ENCODE measurements around the gene ZBP1. TPM values are rescaled to one million over a fixed set of nuclear protein-coding genes. Genes with fewer than 3 reads are reported as not detected.

Gene ZBP1
- total RNA-seq, 1 experiment from 2014 or later: not detected

GRCh38 chr20:57611586-57612311 is 8.5 kb downstream of the ZBP1 start:
- Histone ChIP-seq H3K9me2 (ENCODE audit: insufficient read depth) (no peaks in the 10 kb centered on the region), H4K20me1 (ENCODE audit: insufficient read depth) (no peaks in the 10 kb centered on the region), H3K4me2 (ENCODE audit: low read length) (no peak overlapping the region), H2AFZ (ENCODE audit: low read depth, low read length, poor library complexity, severe bottlenecking) (no peak overlapping the region), H3K9me3 (ENCODE audit: control insufficient read depth in 1 of 2, insufficient read depth in 1 of 2, low read depth in 1 of 2, low read length in 2 of 2) (no peaks in the 10 kb centered on the region), H3K4me3 (replicated peaks in 1 of 2; ENCODE audit: low read depth in 1 of 2, low read length in 2 of 2) (no peak overlapping the region), H3K4me1 (ENCODE audit: control insufficient read depth in 1 of 2, insufficient read depth in 2 of 2, low read length in 2 of 2) (no peaks in the 10 kb centered on the region), H3K27ac (ENCODE audit: low read depth, low read length) (no peak overlapping the region), H3K36me3 (ENCODE audit: control insufficient read depth in 1 of 2, insufficient read depth in 2 of 2, low read length in 2 of 2) (no peaks in the 10 kb centered on the region), H3K27me3 (ENCODE audit: insufficient read depth, low read length) (peaks cover 11% of the 10 kb centered on the region; the same call in 1 of the 2 replicates), H3K79me2 (ENCODE audit: insufficient read depth, low read length) (no peaks in the 10 kb centered on the region), H3K9ac (ENCODE audit: low read length) (no peak overlapping the region)
- DNase-seq (ENCODE audit: low read depth, low spot score) (no peak), ATAC-seq (no peak; the same call in 1 of the 2 replicates)
- ChIA-PET RAD21 (ENCODE audit: low non-redundant PET in 1 of 2, low total read pairs in 2 of 2, uncharacterized antibody in 2 of 2, unreplicated experiment in 2 of 2) (interaction anchor here in 1 of 2 experiments (0.7 kb wide), 1 partner anchor 598 kb away, joined by 7 read pairs; no protein-coding TSS in a partner anchor), POLR2A (no interaction called here), CTCF (interaction anchor here (0.7 kb wide), 1 partner anchor 10 kb away, joined by 3 read pairs; no protein-coding TSS in a partner anchor)
- TF ChIP-seq, protein P1, sequence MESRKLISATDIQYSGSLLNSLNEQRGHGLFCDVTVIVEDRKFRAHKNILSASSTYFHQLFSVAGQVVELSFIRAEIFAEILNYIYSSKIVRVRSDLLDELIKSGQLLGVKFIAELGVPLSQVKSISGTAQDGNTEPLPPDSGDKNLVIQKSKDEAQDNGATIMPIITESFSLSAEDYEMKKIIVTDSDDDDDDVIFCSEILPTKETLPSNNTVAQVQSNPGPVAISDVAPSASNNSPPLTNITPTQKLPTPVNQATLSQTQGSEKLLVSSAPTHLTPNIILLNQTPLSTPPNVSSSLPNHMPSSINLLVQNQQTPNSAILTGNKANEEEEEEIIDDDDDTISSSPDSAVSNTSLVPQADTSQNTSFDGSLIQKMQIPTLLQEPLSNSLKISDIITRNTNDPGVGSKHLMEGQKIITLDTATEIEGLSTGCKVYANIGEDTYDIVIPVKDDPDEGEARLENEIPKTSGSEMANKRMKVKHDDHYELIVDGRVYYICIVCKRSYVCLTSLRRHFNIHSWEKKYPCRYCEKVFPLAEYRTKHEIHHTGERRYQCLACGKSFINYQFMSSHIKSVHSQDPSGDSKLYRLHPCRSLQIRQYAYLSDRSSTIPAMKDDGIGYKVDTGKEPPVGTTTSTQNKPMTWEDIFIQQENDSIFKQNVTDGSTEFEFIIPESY (IDR thresholded peaks at IDR 0.05; ENCODE audit: extremely low read depth, insufficient replicate concordance, low read length): no peak
- TF ChIP-seq SIN3A (IDR thresholded peaks at IDR 0.05; ENCODE audit: low read depth): no peak
- no peak for TF ChIP-seq FOSL1 (IDR thresholded peaks at IDR 0.05; ENCODE audit: low read depth)
- TF ChIP-seq EZH2phosphoT487 (IDR thresholded peaks at IDR 0.05; ENCODE audit: borderline replicate concordance): no peak
- TF ChIP-seq EZH2 (IDR thresholded peaks at IDR 0.05): no peak
- no peak for TF ChIP-seq EGR1 (IDR thresholded peaks at IDR 0.05; ENCODE audit: low read depth)
- TF ChIP-seq, protein P2, sequence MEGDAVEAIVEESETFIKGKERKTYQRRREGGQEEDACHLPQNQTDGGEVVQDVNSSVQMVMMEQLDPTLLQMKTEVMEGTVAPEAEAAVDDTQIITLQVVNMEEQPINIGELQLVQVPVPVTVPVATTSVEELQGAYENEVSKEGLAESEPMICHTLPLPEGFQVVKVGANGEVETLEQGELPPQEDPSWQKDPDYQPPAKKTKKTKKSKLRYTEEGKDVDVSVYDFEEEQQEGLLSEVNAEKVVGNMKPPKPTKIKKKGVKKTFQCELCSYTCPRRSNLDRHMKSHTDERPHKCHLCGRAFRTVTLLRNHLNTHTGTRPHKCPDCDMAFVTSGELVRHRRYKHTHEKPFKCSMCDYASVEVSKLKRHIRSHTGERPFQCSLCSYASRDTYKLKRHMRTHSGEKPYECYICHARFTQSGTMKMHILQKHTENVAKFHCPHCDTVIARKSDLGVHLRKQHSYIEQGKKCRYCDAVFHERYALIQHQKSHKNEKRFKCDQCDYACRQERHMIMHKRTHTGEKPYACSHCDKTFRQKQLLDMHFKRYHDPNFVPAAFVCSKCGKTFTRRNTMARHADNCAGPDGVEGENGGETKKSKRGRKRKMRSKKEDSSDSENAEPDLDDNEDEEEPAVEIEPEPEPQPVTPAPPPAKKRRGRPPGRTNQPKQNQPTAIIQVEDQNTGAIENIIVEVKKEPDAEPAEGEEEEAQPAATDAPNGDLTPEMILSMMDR (IDR thresholded peaks at IDR 0.05 in 2 of 3, conservative IDR thresholded peaks at IDR 0.05 in 1 of 3; ENCODE audit: borderline replicate concordance in 1 of 3, insufficient read depth in 1 of 3, low read depth in 2 of 3, low read length in 2 of 3): no peak
- intact Hi-C loops (cut with micrococcal nuclease): no loop called here
- BruUV-seq (replicated peaks): no TSS peak

Measured in HCT116 (cell line).